Fibroblast of gingiva (primary cell): ENCODE data around the gene ZC3H12C.

ENCODE experiments used
- DNase-seq: peaks from one replicate; pipeline ENCODE4 v3.0.0-alpha.2; 2011; ENCODE audit warnings: low read depth

Gene ZC3H12C

GRCh38 chr11:110098645-110099044 lies 5.5 kb downstream of the ZC3H12C start:
- DNase-seq, result no peak

GRCh38 chr11:110100476-110101240 lies 7.5 kb downstream of the ZC3H12C start:
- DNase-seq, result peak; percentile 43

GRCh38 chr11:110106713-110107274 lies 13.6 kb downstream of the ZC3H12C start:
- no peak for DNase-seq

GRCh38 chr11:110110854-110111253 lies 17.7 kb downstream of the ZC3H12C start:
- DNase-seq, result no peak

- DNase-seq, result no peak
Measured at GRCh38 chr11:110112457-110112856, 19.3 kb downstream of the ZC3H12C start.

- no peak for DNase-seq
Measured at GRCh38 chr11:110113505-110113904, 20.3 kb downstream of the ZC3H12C start.

GRCh38 chr11:110113973-110114372 lies 20.8 kb downstream of the ZC3H12C start:
- no peak for DNase-seq

GRCh38 chr11:110119317-110119716 lies 26.1 kb downstream of the ZC3H12C start:
- DNase-seq, result no peak

- DNase-seq, result peak; percentile 40
Measured at GRCh38 chr11:110121204-110121603, 28.0 kb downstream of the ZC3H12C start.

GRCh38 chr11:110123003-110123402 lies 29.8 kb downstream of the ZC3H12C start:
- DNase-seq, result peak; percentile 27

GRCh38 chr11:110124605-110125004 lies 31.4 kb downstream of the ZC3H12C start:
- DNase-seq, result no peak

- peak; percentile 77 for DNase-seq
Measured at GRCh38 chr11:110125632-110126031, 32.4 kb downstream of the ZC3H12C start.

- no peak for DNase-seq
Measured at GRCh38 chr11:110126936-110127335, 33.7 kb downstream of the ZC3H12C start.

GRCh38 chr11:110128161-110128560 lies 35.0 kb downstream of the ZC3H12C start:
- peak; percentile 82 for DNase-seq

- no peak for DNase-seq
Measured at GRCh38 chr11:110130642-110131238, 37.5 kb downstream of the ZC3H12C start.

GRCh38 chr11:110131386-110132123 lies 38.4 kb downstream of the ZC3H12C start:
- DNase-seq, result no peak

GRCh38 chr11:110133160-110133559 lies 40.0 kb downstream of the ZC3H12C start:
- DNase-seq, result no peak

GRCh38 chr11:110134110-110134509 lies 40.9 kb downstream of the ZC3H12C start:
- DNase-seq, result no peak

- DNase-seq, result no peak
Measured at GRCh38 chr11:110141812-110142211, 48.6 kb downstream of the ZC3H12C start.

GRCh38 chr11:110147962-110148709 lies 54.9 kb downstream of the ZC3H12C start:
- peak; percentile 21 for DNase-seq

- DNase-seq, result no peak
Measured at GRCh38 chr11:110148775-110149744, 55.9 kb downstream of the ZC3H12C start.
